TTC549 (cell line): Measurements from ENCODE around the gene SKIC8.

Source experiments
- FAIRE-seq: peaks from 2 replicates; lab custom pipeline; 2012; peaks lifted over from hg19 to GRCh38; lab: Jason Lieb, UNC

SKIC8 gene

DNA sequence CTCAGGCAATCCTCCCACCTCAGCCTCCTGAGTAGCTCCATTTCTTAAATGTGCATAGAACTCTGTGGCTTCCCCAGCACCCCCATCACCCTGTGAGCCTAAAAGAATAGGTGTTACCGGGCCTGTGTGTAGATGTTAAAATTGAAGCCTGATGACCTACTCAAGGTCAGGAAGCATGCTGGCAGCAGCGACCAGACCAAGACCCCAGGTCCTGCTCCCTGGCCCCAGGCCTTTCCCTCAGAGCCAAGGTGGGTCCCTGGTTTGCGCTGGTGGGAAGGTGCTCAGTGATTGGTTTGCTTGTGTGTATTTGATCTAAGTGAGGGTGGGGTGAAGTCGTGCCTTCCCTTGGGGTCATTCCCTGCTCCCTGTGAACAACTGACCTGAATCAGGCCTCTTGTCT, 22.4 kb upstream of the SKIC8 start:
- no peak for FAIRE-seq

GRCh38 chr15:78321041-78321570, 21.7 kb upstream of the SKIC8 start:
- FAIRE-seq = no peak

DNA sequence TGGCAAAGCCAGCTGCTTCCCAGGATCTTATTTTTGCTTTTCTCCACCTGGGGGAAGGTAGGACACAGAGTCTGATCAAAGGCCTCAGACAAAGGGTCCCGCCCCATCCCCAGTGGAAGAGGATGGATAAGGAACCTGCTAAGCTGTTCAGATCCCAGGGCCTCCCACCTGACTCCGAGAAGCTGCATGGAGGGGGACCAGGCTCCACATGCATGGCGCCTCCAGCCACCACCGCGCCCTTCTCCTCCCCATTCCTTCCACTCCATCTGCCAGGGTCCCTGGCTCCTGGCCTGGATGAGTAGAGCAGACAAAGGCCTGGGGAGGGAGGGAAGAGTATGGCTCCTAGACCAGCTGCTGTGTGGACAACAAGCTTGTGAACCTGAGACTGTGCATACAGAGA, 20.8 kb upstream of the SKIC8 start:
- FAIRE-seq = no peak

GRCh38 chr15:78319588-78319987, 20.2 kb upstream of the SKIC8 start:
- no peak for FAIRE-seq

GRCh38 chr15:78317145-78317836, 17.9 kb upstream of the SKIC8 start:
- no peak for FAIRE-seq

DNA sequence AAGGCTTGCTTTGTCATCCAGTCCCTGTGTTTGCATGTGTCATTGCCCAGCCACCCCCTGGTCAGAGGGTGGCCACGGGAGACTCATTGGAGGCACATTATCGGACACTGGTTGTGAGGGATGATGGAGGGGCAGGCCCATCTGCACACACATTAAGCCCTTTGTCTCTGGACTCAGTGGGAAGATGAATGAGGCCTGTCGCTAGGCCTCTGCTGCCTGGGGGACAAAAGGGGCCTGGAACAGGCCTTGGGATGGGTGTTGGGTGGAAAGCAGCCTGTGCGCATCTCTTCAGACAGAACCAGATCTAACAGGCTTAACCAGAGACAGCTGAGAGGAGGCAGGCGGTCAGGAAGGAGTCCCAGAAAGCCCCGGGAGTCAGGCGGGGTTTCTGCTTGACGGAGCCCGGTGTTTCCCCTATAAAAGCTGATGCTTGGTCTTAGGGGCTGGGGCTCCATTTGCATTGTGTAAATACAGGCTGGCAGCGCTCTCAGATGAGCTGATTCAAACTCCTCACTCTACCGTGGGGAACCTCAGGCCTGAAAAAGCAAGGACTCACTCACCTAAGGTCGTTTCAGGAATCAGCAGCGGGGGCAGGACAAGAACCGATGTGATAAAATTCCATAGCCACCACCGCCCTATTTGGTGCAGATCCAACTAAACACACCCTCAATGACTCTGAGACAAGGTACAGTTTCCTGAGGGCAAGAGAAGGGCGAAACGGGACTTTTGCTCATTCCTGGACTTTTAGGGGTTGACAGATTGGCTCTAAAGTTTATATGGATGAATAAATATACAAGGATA, 17.1 kb upstream of the SKIC8 start:
- FAIRE-seq = no peak

DNA sequence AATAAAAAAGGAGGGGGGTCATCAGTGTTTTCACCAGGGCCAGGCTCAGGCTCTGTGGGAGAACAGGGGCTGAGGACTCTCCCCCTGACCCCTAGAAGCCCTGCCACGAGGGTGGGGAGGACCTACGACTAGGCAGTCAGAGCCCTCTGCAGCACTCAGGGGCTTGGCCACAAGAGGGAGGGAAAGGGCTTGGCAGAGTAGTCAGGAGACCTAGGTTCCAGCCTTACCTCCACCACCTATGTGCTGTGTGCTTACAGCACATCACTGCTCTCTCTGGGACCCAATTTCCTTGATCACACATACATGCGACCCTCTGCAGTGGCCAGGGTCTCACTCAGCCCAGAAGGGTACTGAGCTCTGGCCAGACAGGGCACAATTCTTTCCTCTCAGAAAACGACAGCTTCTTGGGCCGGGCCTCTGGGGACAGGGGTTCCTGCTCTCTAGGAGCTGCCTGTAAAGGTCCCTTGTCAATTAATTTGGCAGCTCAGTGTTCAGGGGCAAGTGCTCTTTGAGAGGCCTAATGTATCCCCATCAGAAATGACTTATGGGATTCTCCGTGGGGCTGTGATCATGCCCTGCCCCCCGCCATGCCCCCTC, 16.4 kb upstream of the SKIC8 start:
- no peak for FAIRE-seq

DNA sequence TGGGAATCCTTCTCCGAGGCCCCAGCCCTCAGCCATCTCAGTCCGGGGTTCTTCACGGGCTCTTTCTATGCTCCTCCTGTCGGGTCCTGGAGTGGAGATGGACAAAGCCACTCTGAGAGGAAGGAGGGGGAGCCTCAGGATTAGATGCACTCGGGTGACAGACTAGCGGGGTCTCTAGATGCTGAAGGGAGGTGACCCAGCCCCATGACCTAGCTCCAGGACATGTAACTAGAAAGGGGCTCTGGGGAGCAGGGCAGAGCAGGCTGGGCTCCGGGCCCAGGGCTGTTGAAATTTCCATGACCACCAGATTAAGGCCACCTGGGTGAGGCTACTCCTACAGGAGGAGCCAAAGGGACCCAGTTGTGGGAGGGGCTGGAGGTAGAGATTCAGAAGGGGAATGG, 14.8 kb upstream of the SKIC8 start:
- no peak for FAIRE-seq

DNA sequence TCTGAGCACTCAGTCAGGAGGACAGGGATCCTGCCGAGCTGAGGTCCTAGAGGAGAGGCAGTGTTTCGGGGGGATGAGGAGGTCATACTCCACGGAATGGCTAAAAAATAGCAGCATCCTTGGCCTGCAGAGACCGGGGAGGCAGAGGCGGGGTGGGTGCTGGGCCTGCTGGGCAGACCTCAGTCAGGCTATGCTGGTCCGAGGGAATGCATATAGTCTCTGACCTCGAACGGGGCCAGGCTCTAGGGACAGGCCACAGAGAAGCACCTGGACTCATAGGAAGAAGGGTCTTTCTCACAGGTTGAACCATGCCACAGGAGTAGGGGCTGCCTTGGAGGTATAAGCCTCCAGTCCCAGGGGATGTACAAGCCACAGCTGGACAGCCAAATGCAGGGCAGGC, 14.0 kb upstream of the SKIC8 start:
- FAIRE-seq = no peak

GRCh38 chr15:78312957-78313356, 13.5 kb upstream of the SKIC8 start:
- no peak for FAIRE-seq

GRCh38 chr15:78312536-78312935, 13.1 kb upstream of the SKIC8 start:
- no peak for FAIRE-seq

- FAIRE-seq = no peak
Measured at GRCh38 chr15:78311292-78311691, 11.9 kb upstream of the SKIC8 start.

DNA sequence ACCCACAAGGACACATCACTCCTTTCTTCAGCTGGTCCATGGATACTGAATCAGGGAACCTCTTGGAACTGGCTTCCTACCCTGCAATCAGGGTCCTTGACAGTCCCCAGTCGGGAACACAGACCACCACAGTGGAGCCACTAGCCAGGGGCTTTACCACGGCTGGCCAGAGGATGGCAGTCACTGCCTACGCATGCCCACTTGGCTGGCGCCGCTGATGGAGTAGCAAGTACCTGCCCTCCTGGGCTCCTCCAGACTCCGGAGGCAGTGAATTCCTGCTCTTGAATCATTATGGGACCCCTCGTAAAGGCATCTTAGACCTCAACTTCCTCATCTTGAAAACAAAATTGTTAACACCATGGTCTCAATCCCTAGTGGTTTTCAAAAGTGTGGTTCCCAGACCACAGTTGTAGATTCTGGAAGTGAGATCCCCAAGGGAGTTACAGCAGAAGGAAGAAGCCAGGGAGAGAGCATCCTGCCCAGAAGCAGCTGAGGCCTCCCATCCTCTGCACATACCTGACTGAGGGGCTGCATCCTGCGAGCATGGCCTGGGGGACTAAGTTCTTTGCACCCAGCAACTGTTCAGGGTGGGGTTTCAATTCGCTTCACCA, 9.1 kb upstream of the SKIC8 start:
- no peak for FAIRE-seq

DNA sequence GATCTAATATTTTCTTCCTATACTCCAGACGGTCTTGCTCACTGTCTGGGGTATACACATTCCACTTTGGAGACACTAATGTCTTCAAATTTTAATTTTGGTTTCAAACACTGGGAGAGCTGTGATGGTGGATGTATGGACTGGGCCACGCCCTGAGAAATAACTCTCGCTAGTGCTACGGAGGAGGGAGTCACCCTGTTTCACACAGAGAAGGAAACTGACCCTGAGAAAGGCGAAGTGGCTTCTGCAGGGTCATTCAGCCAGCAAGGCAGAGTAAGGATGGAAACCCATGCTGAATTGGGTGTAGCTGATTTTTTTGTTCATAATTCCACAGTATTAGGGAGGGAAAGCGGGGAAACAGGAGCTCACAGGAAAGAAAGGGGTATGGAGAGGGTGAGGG, 8.6 kb upstream of the SKIC8 start:
- FAIRE-seq = no peak

- no peak for FAIRE-seq
Measured at GRCh38 chr15:78306176-78306774, 6.9 kb upstream of the SKIC8 start.

DNA sequence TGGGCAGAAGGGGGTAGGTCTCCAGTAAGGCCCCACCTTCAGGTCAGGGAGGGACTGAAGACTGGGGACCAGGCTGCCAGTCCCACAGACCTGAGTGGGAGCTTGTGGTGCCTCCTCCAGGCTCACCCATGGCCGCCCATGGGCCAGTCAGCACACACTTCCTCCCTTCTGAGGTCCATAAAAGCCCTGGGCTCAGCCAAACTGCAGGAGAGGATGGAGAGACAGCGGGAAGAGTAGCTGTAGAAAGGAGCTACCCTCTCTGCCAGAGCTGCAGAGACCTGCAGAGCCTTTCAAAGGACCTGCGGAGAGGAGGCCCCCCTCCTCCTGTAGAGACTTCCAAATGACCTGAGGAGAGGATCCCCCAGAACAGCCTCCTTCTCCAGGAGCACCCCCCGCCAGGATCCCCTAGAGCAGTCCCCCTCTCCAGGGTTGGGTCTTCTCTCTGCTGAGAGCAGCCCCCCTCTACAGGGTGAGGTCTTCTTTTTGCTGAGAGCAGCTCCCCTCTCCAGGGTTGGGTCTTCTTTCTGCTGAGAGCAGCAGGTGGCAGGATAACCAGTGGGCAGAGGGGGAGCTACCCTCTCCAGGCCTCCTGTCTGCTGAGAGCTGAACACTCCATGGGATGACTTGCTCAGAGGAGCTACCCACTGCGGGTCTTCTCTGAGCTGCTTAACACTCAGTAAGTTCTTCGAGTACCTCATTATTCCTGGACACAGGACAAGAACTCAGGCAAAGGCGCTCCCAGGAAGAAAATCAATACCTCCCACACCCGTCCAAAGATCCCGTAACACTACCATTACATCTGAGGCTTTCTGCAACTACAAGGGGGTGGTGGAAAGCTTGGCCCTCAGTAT, 5.0 kb upstream of the SKIC8 start:
- FAIRE-seq = no peak

GRCh38 chr15:78302579-78303312, 3.3 kb upstream of the SKIC8 start:
- no peak for FAIRE-seq

GRCh38 chr15:78301828-78302227, 2.4 kb upstream of the SKIC8 start:
- no peak for FAIRE-seq

GRCh38 chr15:78301326-78301725, 1.9 kb upstream of the SKIC8 start:
- FAIRE-seq = no peak

- no peak for FAIRE-seq
Measured at GRCh38 chr15:78292219-78292618, 7.2 kb downstream of the SKIC8 start.

GRCh38 chr15:78291698-78292097, 7.7 kb downstream of the SKIC8 start:
- no peak for FAIRE-seq
